ENCODE measurements around the gene XRCC3. TPM values are rescaled to one million over a fixed set of nuclear protein-coding genes. Genes with fewer than 3 reads are reported as not detected.

The XRCC3 gene
- total RNA-seq, 2 experiments from 2014 or later, result 46.2 to 52.5 TPM

- Mint-ChIP-seq H3K27ac (no peak overlapping the region), H3K9me3 (ENCODE audit: insufficient read depth) (no peaks in the 10 kb centered on the region), H3K4me3 (no peak overlapping the region), H3K4me1 (ENCODE audit: low read depth) (peaks cover 7% of the 10 kb centered on the region), H3K36me3 (ENCODE audit: low read depth) (peaks cover 62% of the 10 kb centered on the region), H3K27me3 (ENCODE audit: low read depth) (no peaks in the 10 kb centered on the region)
- DNase-seq (no peak), ATAC-seq (no peak)
- ChIA-PET CTCF (no interaction called here), POLR2A (no interaction called here)
Measured at GRCh38 chr14:103683139-103683538, 32.1 kb downstream of the XRCC3 start.

GRCh38 chr14:103680491-103681231 is 34.6 kb downstream of the XRCC3 start:
- Mint-ChIP-seq H3K36me3 (ENCODE audit: low read depth) (peaks cover 59% of the 10 kb centered on the region), H3K4me3 (no peak overlapping the region), H3K27me3 (ENCODE audit: low read depth) (no peaks in the 10 kb centered on the region), H3K4me1 (ENCODE audit: low read depth) (peaks cover 7% of the 10 kb centered on the region), H3K27ac (no peak overlapping the region), H3K9me3 (ENCODE audit: insufficient read depth) (no peaks in the 10 kb centered on the region)
- POLR2A ChIA-PET, result no interaction called here
- CTCF ChIA-PET, result interaction anchor here (0.9 to 1.4 kb wide), 11 partner anchors 12 to 182 kb away, joined by 3 to 7 read pairs (median 4); partner anchors contain the start of gene BAG5
- ATAC-seq (no peak), DNase-seq (no peak)

GRCh38 chr14:103679351-103679750 is 35.9 kb downstream of the XRCC3 start:
- no peak overlapping the region for H3K4me3 Mint-ChIP-seq
- no peak overlapping the region for H3K27ac Mint-ChIP-seq

GRCh38 chr14:103676881-103677675 is 38.2 kb downstream of the XRCC3 start:
- H3K4me3 Mint-ChIP-seq, result no peak overlapping the region
- H3K27ac Mint-ChIP-seq, result no peak overlapping the region
- POLR2A ChIA-PET, result no interaction called here

More at GRCh38 chr14:103679351-103679750, 35.9 kb downstream of the XRCC3 start:
- peaks cover 60% of the 10 kb centered on the region for H3K36me3 Mint-ChIP-seq (ENCODE audit: low read depth)
- no peaks in the 10 kb centered on the region for H3K27me3 Mint-ChIP-seq (ENCODE audit: low read depth)
- POLR2A ChIA-PET, result interaction anchor here (0.6 kb wide), 1 partner anchor 15 kb away, joined by 3 read pairs; no protein-coding TSS in a partner anchor
- peaks cover 7% of the 10 kb centered on the region for H3K4me1 Mint-ChIP-seq (ENCODE audit: low read depth)
- CTCF ChIA-PET, result interaction anchor here (0.6 to 1.4 kb wide), 13 partner anchors 8 to 118 kb away, joined by 3 to 7 read pairs (median 3); partner anchors contain the start of gene BAG5
- DNase-seq, result peak; percentile 54
- peak; percentile 87 for ATAC-seq
- no peaks in the 10 kb centered on the region for H3K9me3 Mint-ChIP-seq (ENCODE audit: insufficient read depth)

GRCh38 chr14:103675957-103676356 is 39.3 kb downstream of the XRCC3 start:
- Mint-ChIP-seq H3K9me3 (ENCODE audit: insufficient read depth) (no peaks in the 10 kb centered on the region), H3K36me3 (ENCODE audit: low read depth) (peaks cover 66% of the 10 kb centered on the region), H3K4me1 (ENCODE audit: low read depth) (peaks cover 7% of the 10 kb centered on the region), H3K27ac (no peak overlapping the region), H3K4me3 (no peak overlapping the region), H3K27me3 (ENCODE audit: low read depth) (no peaks in the 10 kb centered on the region)
- DNase-seq (no peak), ATAC-seq (no peak)
- POLR2A ChIA-PET, result no interaction called here
- CTCF ChIA-PET, result no interaction called here

More at GRCh38 chr14:103676881-103677675, 38.2 kb downstream of the XRCC3 start:
- H3K4me1 Mint-ChIP-seq (ENCODE audit: low read depth), result peaks cover 7% of the 10 kb centered on the region
- DNase-seq (no peak), ATAC-seq (no peak)
- H3K9me3 Mint-ChIP-seq (ENCODE audit: insufficient read depth), result no peaks in the 10 kb centered on the region
- H3K36me3 Mint-ChIP-seq (ENCODE audit: low read depth), result peaks cover 67% of the 10 kb centered on the region
- CTCF ChIA-PET, result no interaction called here
- no peaks in the 10 kb centered on the region for H3K27me3 Mint-ChIP-seq (ENCODE audit: low read depth)

- H3K36me3 Mint-ChIP-seq (ENCODE audit: low read depth), result peaks cover 51% of the 10 kb centered on the region
- ATAC-seq, result no peak
- H3K4me3 Mint-ChIP-seq, result no peak overlapping the region
- H3K27ac Mint-ChIP-seq, result no peak overlapping the region
- no peaks in the 10 kb centered on the region for H3K27me3 Mint-ChIP-seq (ENCODE audit: low read depth)
- POLR2A ChIA-PET, result no interaction called here
- no peaks in the 10 kb centered on the region for H3K4me1 Mint-ChIP-seq (ENCODE audit: low read depth)
- no peak for DNase-seq
- no peaks in the 10 kb centered on the region for H3K9me3 Mint-ChIP-seq (ENCODE audit: insufficient read depth)
- CTCF ChIA-PET, result no interaction called here
Measured at GRCh38 chr14:103671911-103672310, 43.3 kb downstream of the XRCC3 start.

- ATAC-seq (no peak), DNase-seq (no peak)
- Mint-ChIP-seq H3K27ac (no peak overlapping the region), H3K36me3 (ENCODE audit: low read depth) (peaks cover 45% of the 10 kb centered on the region), H3K9me3 (ENCODE audit: insufficient read depth) (no peaks in the 10 kb centered on the region), H3K4me1 (ENCODE audit: low read depth) (no peaks in the 10 kb centered on the region), H3K27me3 (ENCODE audit: low read depth) (no peaks in the 10 kb centered on the region), H3K4me3 (no peak overlapping the region)
- ChIA-PET POLR2A (no interaction called here), CTCF (no interaction called here)
Measured at GRCh38 chr14:103669370-103669769, 45.9 kb downstream of the XRCC3 start.

- H3K4me1 Mint-ChIP-seq (ENCODE audit: low read depth), result no peaks in the 10 kb centered on the region
- POLR2A ChIA-PET, result no interaction called here
- ATAC-seq, result no peak
Measured at GRCh38 chr14:103668117-103668516, 47.1 kb downstream of the XRCC3 start.

GRCh38 chr14:103667671-103668070 is 47.6 kb downstream of the XRCC3 start:
- ATAC-seq (no peak), DNase-seq (no peak)
- Mint-ChIP-seq H3K9me3 (ENCODE audit: insufficient read depth) (no peaks in the 10 kb centered on the region), H3K4me1 (ENCODE audit: low read depth) (no peaks in the 10 kb centered on the region), H3K4me3 (no peak overlapping the region), H3K27me3 (ENCODE audit: low read depth) (no peaks in the 10 kb centered on the region), H3K36me3 (ENCODE audit: low read depth) (peaks cover 38% of the 10 kb centered on the region), H3K27ac (no peak overlapping the region)
- ChIA-PET CTCF (interaction anchor here (1.1 kb wide), 1 partner anchor 12 kb away, joined by 3 read pairs; no protein-coding TSS in a partner anchor), POLR2A (no interaction called here)

More at GRCh38 chr14:103668117-103668516, 47.1 kb downstream of the XRCC3 start:
- CTCF ChIA-PET, result interaction anchor here (1.1 kb wide), 1 partner anchor 12 kb away, joined by 3 read pairs; no protein-coding TSS in a partner anchor
- H3K4me3 Mint-ChIP-seq, result no peak overlapping the region
- H3K36me3 Mint-ChIP-seq (ENCODE audit: low read depth), result peaks cover 42% of the 10 kb centered on the region
- no peaks in the 10 kb centered on the region for H3K27me3 Mint-ChIP-seq (ENCODE audit: low read depth)
- H3K9me3 Mint-ChIP-seq (ENCODE audit: insufficient read depth), result no peaks in the 10 kb centered on the region
- DNase-seq, result no peak
- H3K27ac Mint-ChIP-seq, result no peak overlapping the region

- no peak overlapping the region for H3K27ac Mint-ChIP-seq
- POLR2A ChIA-PET, result no interaction called here
- H3K4me1 Mint-ChIP-seq (ENCODE audit: low read depth), result no peaks in the 10 kb centered on the region
- H3K36me3 Mint-ChIP-seq (ENCODE audit: low read depth), result peaks cover 32% of the 10 kb centered on the region
- no peaks in the 10 kb centered on the region for H3K27me3 Mint-ChIP-seq (ENCODE audit: low read depth)
- DNase-seq (no peak), ATAC-seq (no peak)
- H3K4me3 Mint-ChIP-seq, result no peak overlapping the region
- CTCF ChIA-PET, result no interaction called here
- no peaks in the 10 kb centered on the region for H3K9me3 Mint-ChIP-seq (ENCODE audit: insufficient read depth)
Measured at GRCh38 chr14:103663506-103663905, 51.7 kb downstream of the XRCC3 start.

- H3K36me3 Mint-ChIP-seq (ENCODE audit: low read depth), result peaks cover 32% of the 10 kb centered on the region
- no peak overlapping the region for H3K4me3 Mint-ChIP-seq
- no peaks in the 10 kb centered on the region for H3K27me3 Mint-ChIP-seq (ENCODE audit: low read depth)
- DNase-seq (no peak), ATAC-seq (no peak)
- POLR2A ChIA-PET, result no interaction called here
- CTCF ChIA-PET, result no interaction called here
- H3K4me1 Mint-ChIP-seq (ENCODE audit: low read depth), result no peaks in the 10 kb centered on the region
- no peaks in the 10 kb centered on the region for H3K9me3 Mint-ChIP-seq (ENCODE audit: insufficient read depth)
- H3K27ac Mint-ChIP-seq, result no peak overlapping the region
Measured at GRCh38 chr14:103662591-103662990, 52.7 kb downstream of the XRCC3 start.

GRCh38 chr14:103662029-103662428 is 53.2 kb downstream of the XRCC3 start:
- no peak overlapping the region for H3K4me3 Mint-ChIP-seq
- no peak overlapping the region for H3K27ac Mint-ChIP-seq
- H3K9me3 Mint-ChIP-seq (ENCODE audit: insufficient read depth), result no peaks in the 10 kb centered on the region
- H3K4me1 Mint-ChIP-seq (ENCODE audit: low read depth), result no peaks in the 10 kb centered on the region
- ATAC-seq (no peak), DNase-seq (no peak)
- ChIA-PET POLR2A (no interaction called here), CTCF (no interaction called here)
- peaks cover 35% of the 10 kb centered on the region for H3K36me3 Mint-ChIP-seq (ENCODE audit: low read depth)
- no peaks in the 10 kb centered on the region for H3K27me3 Mint-ChIP-seq (ENCODE audit: low read depth)

Measured in activated CD8-positive, alpha-beta T cell treated with anti-CD3 and anti-CD28 coated beads, Interleukin-2, amount 10 ng/mL, durations not matched to agents 7 days and 5 days (primary cell).